ENCODE measurements around the gene PKDREJ.
"Not testable (repeated sequence)": the region's sequence is repeated elsewhere in the genome, so short reads cannot be mapped to it uniquely, and the experiment has no call there.

Gene PKDREJ, protein sequence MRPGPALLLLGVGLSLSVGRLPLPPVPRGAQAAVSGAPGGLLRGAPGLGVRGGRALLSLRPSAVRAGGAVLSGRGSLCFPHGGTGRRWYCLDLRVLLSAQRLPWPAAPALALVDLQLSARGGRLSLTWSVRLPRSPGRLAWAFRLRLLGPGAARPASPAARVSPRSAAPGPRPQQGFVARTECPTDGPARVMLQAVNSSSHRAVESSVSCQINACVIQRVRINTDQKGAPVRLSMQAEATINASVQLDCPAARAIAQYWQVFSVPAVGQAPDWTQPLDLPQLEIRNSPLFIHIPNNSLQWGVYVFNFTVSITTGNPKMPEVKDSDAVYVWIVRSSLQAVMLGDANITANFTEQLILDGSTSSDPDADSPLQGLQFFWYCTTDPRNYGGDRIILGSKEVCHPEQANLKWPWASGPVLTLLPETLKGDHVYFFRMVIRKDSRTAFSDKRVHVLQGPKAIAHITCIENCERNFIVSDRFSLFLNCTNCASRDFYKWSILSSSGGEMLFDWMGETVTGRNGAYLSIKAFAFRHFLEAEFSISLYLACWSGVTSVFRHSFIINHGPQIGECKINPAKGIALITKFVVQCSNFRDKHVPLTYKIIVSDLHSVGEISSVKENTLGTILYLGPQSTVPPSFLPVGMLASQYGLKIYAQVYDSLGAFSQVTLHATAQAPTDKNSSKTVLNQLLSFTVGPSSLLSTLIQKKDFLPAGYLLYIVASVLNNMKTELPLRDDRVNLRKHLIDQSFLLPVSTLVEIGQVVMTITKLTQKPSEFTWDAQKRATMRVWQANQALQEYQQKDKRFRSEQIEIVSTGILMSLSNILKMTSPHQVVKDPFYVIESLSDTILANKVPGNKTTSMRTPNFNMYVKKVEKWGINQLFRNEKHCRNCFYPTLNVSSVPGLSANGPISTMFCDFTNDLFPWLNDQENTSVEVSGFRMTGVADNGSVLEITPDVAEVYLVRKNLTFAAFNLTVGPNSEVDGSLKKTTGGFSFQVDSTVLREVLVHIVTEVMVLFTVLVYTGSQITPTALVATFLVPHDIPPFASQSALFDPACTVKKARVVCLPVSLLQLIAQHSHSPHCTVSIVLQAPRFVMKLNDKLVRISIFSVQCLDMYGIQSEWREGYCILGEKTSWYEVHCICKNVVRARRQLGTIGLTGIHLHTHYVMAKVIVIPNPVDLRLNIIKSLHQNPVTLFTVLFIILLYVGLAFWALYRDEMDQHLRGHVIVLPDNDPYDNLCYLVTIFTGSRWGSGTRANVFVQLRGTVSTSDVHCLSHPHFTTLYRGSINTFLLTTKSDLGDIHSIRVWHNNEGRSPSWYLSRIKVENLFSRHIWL (N-terminal part only)

DNA sequence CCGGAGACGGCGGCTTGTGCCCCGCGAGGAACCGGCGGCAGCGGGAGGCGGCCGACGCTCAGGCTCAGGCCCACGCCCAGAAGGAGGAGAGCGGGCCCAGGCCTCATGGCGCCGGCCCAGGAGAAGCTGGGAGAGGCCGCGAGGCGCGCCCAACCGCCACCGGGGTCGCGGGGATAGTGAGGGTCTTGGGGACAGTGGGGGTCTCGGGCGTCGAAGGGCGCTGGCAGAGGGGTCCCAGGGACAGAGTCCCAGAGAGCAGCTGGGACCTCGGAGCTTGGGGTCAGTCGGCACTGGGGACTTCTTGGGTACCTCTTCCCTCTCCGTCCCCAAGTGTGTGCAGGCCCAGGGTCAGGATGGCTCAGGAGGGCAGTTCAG lies at the start of gene PKDREJ:
Gene PKDREJ (minus strand): TSS at position 128 of the 375 bp plus-strand sequence. CDS start 21 bp downstream, at position 107.
- no peak for DNase-seq

DNA sequence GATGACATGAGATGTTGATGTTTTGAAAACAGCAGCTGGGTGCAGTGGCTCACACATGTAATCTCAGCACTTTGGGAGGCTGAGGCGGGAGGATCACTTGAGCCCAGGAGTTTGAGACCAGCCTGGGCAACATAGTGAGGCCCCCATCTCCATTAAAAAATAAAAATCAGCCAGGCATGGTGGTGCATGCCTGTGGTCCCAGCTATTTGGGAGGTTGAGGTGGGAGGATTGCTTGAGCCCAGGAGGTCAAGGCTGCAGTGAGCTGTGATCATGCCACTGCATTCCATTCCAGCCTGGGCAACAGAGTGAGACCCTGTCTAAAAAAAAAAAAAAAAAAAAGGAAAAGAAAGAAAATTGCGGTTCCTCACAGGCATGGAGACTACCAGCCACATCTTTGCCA lies 49.7 kb upstream of the PKDREJ start:
- DNase-seq: not testable (repeated sequence)

DNA sequence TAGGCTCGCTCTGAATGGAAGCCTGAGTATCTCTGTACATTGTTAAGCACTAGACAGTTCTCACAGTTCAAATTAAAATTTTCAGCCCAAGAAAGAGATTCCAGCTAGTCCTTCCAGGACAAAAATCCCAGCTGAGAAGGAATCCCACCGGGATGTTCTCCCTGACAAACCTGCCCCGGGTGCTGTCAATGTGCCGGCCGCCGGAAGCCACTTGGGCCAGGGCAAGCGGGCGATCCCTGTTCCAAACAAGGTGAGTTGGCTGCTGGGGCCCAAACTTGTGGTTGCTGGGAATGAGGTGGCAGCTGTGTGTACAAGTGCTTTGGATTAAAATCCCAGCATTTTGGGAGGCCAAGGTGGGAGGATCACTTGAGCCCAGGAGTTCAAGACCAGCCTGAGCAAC lies 48.9 kb upstream of the PKDREJ start:
- DNase-seq: no peak

DNA sequence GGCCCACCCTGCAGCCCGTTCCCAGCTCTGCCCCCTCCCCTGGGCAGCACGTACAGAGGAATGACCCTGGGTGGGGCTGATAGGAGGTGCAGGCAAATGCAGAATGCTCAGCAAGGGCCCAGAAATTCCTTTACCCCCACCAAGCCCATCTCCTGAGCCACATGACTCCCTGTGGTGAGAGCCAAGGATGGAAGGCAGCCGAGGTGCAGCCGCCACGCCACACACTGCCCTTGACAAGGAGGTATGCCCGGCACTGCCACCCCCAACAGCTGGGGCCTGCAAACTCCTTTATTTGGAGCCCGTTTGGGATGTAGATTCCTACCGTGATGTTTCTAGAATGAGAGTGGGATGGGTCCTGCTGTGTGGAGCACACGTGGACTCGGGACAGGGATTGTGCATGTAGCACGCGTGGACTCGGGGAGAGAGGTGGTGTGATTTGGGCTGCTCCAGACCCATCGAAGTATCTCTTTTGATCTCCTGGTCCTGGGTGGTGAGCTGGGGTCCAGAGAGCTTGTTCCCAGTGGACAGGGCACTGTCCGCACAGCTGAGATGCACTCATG lies 46.5 kb upstream of the PKDREJ start:
- DNase-seq: no peak

DNA sequence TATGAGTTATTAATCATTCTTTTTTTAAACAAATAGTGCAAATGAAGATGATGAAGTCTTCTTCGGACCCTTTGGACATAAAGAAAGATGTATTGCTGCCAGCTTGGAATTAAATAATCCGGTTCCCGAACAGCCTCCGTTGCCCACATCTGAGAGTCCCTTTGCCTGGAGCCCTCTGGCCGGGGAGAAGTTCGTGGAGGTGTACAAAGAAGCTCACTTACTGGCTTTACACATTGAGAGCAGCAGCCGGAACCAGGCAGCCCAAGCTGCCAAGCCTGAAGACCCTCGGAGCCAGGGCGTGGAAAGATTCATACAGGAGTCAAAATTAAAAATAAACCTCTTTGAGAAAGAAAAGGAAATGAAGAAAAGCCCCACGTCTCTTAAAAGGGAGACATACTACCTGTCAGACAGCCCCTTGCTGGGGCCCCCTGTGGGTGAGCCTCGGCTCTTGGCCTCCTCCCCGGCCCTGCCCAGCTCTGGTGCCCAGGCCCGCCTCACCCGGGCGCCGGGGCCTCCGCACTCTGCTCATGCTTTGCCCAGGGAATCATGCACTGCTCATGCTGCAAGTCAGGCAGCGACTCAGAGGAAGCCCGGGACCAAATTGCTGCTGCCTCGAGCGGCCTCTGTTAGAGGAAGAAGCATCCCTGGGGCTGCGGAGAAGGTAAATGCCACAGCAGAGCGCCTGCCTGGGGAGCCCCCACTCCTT lies 45.3 kb upstream of the PKDREJ start:
- no peak for DNase-seq

DNA sequence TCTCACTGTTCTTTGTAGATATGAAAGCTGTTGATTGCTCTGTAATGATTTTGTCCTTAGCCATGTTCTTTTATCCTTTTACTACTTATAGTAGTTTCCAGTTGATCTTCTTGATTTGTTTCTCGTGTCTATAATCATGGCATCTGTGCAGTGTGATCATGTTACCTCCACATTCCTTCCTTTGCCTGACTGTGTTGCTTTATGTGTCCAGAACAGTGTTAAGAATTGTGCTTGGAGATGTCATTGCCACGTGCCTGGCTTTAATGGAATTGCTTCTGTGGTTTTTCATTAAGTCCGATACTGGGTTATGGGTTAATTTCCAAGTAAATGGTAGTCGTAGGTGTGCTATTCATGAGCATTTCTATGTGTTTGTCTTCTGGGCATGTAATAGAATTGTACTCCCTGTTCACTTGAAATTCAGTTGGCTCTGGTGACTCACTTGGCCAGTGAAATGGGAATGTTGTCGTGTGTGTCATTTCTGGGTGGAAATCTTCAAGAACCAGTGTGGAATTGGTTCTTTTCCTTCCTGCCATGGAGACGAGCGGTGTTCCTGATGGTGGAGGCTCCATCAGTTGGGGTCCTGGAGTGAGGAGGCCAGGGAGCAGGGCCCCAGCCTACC lies 40.3 kb upstream of the PKDREJ start:
- DNase-seq: no peak

DNA sequence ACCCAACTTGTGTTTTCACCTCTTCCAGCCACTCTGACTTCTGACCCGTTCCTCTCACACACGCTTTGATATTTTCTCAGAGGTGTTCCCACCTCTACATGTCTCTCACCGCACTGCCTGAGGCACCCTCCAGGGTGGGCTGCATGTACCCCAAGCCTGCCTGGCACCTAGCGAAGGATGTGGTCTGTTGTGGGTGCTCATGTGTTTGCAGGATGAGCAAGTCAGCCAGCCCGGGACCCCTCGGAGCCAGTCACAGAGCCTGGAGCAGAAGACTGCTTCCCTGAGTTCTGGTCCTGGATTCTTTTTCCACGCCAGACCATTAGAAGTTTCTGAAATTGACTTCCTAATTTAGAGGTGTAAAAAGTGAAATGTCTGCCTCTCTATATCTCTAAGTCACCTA lies 37.3 kb upstream of the PKDREJ start:
- no peak for DNase-seq

DNA sequence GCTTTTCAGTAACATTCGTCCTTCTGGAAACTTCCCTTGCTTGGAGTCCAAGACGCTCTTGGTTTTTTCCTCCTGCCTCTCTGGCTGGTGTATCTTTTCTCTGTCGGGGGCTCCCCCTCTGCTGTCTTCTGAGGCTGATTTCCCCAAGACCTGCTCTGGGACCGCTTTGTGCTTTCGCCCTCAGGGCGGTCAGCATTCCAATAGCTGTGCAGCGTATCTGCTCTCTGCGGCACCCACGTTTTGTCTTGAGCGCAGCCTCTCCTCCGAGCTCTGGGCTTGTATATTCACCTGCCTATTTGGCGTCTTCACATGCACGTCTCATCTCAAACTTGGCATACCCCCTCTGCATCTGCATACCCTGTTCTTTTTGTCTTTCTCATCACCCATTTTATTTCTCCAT lies 36.0 kb upstream of the PKDREJ start:
- DNase-seq: no peak

DNA sequence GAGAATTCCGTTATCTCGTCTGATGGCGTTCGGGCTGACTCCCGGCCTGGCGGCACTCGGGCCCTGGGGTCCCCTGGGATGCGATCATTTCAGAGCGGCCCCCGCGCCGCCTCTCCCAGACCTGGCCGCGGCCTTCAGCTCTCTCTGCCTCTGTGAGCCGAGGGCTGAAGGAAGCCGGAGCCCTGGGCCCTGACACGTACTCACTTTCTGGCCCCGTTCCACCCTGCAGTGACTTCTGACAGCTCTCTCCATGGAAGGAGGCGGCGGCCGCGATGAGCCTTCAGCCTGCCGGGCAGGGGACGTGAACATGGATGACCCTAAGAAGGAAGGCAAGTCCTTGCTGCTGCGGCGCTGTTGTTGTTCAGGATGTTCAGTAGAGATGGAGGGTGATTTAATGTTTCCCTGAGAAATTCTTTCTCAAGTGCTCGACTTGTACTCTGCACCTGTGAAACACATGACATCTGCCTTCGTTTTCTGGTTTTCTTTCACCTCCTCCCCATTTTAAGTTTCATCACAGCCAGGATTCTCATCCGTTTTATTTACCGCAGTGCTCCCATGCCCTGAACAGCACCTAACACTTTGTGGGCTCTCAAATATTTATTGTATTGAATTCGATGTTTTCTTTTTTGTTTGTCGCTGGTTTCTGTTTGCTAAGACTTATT lies 34.1 kb upstream of the PKDREJ start:
- peak; percentile 15 for DNase-seq

DNA sequence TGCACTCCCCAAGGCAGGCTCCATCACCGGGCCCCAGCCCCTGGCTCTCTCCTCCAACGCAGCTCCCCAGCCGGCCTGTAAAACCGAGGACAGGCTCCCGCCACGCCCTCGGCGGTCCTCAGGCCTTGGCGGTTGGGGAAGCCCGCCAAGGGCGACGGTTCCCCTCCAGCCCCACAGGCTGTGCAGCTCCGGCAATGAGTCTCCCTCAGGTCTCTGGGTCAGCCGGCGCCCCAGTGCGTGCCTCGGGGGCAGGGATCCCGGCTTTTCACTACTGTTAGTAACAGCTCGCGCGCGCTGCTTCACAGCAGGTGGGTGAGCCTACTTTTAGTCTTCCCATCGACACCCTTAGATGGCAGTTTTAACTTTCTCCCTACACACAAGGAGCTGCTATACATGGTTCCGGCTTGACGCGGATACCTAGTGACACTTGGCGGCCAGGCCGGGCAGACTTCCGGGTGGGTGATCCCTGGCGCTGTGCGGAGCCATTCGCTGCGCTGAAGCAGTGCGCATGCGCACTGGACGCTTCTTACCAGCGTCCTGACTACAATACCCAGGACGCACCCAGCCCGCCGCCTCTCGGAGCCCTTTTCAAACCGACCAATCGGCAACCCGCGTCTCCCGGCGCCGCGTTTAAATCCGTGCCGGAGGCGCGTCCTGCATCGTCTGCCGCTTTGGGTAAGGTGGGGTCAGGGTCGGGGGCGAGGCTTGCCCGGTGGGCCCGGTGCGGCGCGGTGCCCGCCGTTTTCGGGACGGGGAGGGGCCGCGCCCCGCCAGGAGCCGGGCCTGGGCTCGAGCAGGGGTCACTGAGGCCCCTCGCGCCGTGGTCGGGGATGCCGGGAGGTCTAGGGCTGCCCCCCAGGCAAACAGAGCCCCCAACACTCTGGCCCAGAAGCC lies 33.4 kb upstream of the PKDREJ start, which contains the start of gene GTSE1:
Gene GTSE1 (plus strand): TSS at position 614 of the 894 bp plus-strand sequence. CDS start 531 bp downstream, outside the sequence.
- peak; percentile 97 for DNase-seq

DNA sequence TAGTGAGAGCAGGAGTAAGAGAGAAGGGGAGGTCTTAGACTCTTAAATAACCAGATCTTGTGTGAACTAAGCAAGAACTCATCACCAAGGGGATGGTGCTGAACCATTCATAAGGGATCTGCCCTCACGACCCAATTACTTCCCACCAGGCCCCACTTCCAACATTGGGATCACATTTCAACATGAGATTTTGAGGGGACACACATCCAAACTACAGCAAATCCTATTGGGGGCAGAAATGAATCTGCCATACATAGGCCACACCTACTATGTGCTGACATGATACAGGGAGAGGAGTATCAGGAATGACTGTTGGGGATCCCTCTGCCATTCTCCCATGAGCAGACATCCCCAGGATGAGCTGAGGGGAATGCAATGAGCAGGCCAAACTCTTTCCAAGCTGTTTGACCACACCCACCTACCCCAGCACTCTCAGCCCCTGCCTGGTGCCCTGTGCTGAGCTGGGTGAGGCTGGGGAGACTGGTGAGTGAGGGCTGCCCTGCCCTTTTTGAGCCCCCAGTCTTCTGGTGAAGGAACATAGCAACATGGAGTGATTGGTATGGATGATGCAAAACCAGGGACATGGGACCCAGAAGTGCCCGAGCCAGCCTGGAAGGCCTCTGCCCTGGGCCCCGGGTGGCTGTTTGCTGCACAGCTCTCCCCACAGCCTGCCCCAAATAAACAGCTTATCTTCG lies 32.3 kb upstream of the PKDREJ start:
- DNase-seq: no peak

DNA sequence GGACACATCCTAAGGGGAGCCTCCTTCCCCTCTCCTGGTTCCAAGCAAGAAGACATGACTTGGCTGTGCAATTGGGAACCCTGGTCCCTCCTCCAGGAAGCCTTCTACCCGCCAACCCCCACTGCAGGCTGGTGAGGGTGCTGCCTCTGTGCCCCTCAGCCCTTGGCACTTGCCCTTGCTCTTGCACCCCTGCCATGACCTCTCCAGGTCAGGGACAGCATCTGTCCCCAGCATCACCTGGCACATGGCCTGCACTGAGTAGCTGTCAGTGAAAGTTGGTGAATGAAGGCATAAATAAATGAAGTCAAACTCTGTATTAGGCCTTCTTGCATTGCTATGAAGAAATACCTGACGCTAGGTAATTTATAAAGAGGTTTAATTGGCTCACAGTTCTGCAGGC lies 31.6 kb upstream of the PKDREJ start:
- no peak for DNase-seq

DNA sequence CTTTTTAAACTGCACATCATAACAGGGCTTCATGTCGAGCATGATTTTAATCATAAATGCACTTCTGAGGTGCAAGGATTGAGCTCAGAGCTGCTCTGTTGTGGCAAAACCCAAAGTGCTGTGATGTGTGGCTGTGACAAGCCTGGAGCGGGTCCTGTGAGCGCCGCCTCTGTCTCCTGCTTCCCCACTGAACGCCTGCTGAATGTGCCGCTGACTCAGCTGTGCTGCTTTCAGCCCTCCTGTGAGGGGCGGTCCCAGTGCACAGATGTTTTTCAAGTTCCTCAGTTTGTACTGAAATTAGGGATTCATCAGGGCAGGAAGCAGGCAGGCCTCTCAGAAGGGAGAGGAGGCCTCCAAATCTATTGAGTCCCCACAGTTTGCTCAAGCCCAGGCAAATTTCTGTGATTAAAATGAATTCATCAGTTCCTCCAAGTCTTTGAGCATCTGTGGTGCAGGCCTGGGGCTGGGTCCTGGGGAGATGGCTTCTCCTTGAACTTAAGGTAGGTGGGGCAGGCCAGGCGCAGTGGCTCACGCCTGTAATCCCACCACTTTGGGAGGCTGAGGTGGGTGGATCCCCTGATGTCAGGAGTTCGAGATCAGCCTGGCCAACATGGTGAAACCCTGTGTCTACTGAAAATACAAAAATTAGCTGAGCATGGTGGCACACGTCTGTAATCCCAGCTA lies 30.6 kb upstream of the PKDREJ start:
- no peak for DNase-seq

DNA sequence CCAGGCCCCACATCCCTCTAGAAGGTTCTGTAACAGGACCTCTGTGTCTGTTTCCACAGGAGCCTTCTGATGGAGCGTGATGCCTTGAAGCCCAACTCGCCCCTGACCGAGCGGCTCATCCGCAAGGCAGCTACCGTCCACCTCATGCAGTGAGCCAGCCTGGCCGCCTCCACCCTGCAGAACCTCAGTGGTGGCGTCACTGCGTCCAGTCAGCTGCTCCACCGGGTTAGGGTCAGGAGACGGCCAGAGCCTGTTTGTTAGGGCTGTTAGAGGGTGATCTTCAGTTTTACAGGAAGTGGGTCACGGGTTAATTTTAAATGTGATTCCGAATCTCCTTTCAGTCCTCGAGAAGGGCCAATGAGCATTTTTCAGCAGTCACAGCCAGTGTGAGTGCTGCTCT lies 29.6 kb upstream of the PKDREJ start:
- no peak for DNase-seq

DNA sequence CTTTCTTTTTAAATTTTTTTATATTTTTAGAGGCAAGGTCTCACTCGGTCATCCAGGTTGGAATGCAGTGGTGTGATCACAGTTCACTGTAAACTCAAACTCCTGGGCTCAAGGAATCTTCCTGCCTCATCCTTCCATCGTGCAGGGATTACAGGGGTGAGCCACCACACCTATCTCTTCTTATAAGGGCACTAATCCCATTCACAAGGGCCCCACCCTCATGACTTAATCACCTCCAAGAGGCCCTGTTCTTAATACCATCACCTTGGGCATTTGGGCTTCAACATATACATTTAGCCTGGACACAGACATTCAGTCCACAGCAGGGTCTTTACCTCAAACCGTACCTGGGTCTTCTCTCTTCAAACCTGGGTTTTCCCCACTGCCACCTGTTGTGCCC lies 29.0 kb upstream of the PKDREJ start:
- DNase-seq: no peak

DNA sequence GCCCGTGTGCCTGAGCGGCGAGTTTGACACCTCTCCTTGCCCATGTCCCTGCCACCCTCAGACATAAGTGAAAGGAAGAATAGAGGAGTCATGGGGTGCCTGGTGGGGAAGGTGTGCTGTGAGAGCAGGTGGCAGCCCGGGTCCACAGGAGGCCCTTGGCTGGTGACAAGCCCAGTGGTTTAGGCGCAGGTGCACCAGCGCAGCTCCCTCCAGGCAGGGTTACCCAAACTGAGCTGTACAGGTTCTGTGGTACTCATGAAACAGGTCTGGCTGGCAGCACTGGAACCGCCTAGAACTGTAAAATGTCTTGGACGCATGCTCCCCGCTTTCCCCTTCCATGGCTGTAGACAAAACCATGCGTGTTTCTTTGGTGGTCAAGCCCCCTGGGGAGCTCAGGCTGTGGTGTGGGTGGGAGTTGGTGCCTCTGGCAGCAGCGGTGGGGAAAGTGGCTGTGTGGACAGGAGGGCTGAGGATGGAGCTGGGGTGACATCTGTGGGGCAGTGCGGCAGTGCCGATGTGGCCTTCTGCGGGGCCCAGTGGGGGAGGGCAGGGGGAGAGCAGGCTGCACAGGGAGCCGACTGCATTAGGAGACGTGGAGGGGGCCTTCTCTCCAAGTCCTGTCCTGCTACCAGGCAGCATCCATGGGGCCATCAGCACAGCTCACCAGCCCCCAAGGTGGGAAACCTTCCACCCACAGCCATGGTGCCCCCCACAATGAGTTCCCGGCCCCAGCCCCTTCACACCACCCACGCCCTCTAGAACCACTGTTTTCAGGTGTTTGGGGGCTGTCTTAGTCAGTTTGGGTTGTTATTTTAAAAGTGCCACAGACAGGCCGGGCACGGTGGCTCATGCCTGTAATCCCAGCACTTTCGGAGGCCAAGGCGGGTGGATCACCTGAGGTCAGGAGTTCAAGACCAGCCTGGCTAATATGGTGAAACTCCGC lies 28.0 kb upstream of the PKDREJ start:
- no peak for DNase-seq

DNA sequence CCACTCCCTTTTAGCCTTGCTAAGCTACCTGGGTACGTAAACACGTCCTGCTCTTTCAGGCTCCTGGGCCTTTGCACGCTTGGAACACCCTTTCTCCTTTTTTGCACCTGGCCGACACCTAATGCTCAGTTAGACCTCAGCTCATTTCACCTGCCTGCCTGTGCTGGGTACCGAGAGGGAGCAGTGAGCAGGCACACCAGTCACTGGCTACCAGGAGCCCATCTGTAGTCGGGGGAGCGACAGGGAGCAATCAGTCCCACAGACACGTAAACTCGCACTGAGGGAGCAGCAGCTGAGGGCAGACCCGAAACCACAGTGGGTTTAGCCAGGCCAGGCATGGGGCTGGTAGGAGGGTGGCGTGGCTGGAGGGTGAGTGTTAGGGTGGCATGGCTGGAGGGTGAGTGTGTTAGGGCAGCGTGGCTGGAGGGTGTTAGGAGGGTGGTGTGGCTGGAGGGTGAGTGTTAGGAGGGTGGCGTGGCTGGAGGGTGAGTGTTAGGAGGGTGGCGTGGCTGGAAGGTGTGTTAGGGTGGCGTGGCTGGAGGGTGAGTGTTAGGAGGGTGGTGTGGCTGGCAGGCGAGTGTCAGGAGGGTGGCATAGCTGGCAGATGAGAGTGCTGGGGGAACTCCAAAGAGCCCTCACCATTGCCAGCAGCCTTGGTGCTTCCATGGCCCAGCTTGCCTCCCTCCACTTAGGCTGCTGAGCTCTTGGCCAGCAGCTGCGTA lies 27.1 kb upstream of the PKDREJ start:
- no peak for DNase-seq

Measured in NCI-H2171 (cell line).